KOPT-K1 (cell line): ENCODE results near the gene WDCP.

Source experiments
- H3K27ac ChIP-seq: fragments of 200-600 bp; sonication (generic); 2 replicates; pipeline ENCODE4 v1.5.1; 2016; ENCODE audit warnings: antibody characterized with exemption, mild to moderate bottlenecking, low read depth, low read length; ENCODE audit not compliant: poor library complexity, severe bottlenecking
- H3K36me3 ChIP-seq: fragments of 200-600 bp; sonication (generic); 2 replicates; pipeline ENCODE4 v1.5.1; 2017; ENCODE audit warnings: antibody characterized with exemption, mild to moderate bottlenecking, low read length, moderate library complexity; ENCODE audit not compliant: insufficient read depth
- H3K9me3 ChIP-seq: fragments of 200-600 bp; sonication (generic); 2 replicates; pipeline ENCODE4 v1.5.1; 2017; ENCODE audit warnings: antibody characterized with exemption, low read length, mild to moderate bottlenecking; ENCODE audit not compliant: insufficient read depth, poor library complexity, severe bottlenecking

Gene WDCP

DNA sequence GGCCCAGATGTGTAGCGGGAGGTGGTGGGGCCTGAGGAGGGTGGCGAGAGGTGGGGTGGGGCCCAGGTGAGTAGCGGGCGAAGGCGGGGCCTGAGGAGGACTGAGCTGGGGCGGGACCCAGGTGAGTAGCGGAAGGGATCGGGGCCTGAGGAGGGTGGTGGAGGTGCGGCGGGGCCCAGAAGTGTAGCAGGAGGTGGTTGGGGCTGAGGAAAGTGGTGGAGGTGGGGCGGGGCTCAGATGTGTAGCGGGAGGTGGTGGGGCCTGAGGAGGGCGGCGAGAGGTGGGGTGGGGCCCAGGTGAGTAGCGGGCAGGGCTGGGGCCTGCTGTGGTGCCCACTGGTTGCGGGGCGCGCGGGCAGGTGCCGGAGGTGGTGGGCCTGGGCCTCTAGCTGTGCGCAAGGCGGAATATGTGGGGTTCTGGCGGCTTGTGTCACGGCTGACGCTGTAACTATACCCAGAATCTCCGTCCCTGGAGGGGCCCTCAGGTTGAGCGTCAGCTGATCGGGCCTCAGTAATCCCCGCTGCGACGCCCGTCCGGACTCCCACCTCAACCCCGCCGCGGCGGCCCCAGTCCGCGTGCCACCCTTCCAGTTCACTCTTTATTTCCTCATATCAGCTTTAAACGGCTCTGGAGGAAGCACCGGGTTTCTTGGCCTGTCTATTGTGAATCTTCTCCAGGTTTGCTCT lies 29.8 kb upstream of the WDCP start:
- peaks cover 28% of the 10 kb centered on the region for H3K36me3 ChIP-seq
- no peaks in the 10 kb centered on the region for H3K9me3 ChIP-seq
- peak overlapping the region; percentile 71 for H3K27ac ChIP-seq

DNA sequence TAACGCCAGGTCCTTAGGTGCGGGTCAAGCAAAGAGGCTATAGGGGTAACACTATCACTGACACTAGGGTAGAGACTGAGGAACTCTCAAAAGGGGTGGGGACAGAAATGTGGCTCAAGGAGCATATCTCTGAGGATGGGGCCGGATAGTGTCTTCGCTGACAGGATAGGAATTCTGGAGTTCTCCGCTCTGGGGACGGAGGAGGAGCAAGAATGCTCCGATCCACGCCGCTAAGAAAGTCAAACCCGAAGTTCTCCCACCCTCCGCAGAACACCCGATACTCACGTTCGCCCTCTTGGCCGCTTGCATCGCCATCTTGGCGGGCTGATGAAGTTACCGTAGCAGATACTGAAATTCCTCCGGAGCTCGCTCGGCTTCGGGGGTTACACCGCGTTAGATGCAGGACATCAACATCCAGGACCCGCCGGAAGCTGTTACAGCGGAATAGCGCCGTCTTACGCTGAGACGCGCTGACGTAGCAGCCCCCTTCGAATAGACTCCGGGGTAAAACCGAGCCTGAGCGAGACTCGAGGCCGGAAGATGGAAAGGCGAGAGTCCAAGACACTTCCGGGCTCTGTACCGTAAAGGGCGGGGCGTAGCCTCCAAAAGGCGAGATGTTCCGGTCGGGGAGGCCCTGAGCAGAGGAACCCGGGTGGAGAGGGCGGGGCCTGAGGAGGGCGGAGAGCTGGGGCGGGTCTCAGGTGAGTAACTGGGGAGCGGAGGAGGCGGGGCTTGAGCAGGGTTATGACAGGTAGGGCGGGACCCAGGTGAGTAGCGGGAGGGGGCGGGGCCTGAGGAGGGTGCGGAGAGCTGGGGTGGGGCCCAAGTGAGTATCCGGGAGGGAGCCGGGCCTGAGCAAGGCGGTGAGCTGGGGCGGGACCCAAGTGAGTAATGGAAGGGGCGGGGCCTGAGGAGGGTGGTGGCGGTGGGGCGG lies 29.0 kb upstream of the WDCP start, which contains the start of gene SF3B6:
TSS of gene SF3B6 (minus strand) at position 412 of the 934 bp plus-strand sequence. CDS start at position 315, 97 bp downstream.
- Histone ChIP-seq H3K36me3 (peaks cover 36% of the 10 kb centered on the region), H3K27ac (peak within 1 kb of the TSS; percentile 71), H3K9me3 (no peaks in the 10 kb centered on the region)

DNA sequence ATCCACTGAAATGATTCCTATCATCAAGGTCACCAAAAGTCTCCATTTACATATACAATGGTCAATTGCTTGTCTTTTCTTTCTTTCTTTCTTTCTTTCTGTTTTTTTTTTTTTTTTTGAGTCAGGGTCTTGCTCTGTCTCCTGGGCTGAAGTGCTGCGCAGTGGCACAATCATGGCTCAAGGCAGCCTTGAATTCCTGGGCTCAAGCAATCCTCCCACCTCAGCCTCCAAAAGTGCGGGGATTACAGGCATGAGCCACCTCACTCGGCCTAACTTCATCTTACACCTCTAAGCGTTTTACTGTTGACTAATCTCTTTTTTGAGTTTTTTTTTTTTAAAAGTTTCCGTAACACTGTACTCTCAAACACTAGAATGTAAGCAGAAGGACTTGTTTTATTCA lies 28.1 kb upstream of the WDCP start:
- Histone ChIP-seq H3K36me3 (peaks cover 41% of the 10 kb centered on the region), H3K9me3 (no peaks in the 10 kb centered on the region), H3K27ac (peak overlapping the region; percentile 71)

DNA sequence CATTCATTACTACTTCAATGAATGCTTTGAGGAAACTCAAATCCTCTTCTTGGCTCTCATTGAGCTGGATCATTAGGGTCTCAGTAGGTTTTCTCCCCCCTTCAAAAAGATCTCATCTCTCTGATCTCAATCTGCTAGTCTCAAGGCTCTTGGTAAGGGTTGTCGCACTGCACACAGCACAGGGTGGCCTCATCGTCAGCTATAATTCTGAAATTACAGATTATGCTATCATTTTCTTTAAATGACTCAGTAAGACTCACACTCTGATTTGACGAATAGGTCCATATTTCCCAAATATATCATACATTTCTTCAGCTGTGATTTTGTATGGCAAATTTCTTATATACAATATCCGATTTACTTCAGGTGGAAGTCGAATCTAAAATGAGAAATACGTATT lies 26.6 kb upstream of the WDCP start:
- Histone ChIP-seq H3K36me3 (peaks cover 55% of the 10 kb centered on the region), H3K9me3 (no peaks in the 10 kb centered on the region), H3K27ac (no peak overlapping the region)

DNA sequence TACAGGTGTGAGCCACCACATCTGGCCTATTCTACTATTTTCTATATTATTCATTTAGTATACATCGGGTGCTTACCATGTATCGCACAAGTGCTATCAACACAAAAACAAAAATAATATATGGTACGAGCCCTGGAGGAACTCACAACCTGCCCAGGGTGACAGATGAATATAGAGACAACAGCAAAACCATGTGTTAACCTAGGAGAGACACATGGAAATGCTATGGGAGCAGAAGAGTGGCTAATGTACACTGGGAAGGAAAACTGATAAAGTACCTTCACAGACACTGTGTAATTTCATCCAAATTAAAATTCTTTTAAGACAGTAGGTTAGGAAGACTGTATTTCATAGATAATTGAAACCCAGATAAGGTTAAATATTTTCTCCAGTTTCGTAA lies 25.1 kb upstream of the WDCP start:
- H3K9me3 ChIP-seq, result no peaks in the 10 kb centered on the region
- peaks cover 71% of the 10 kb centered on the region for H3K36me3 ChIP-seq
- no peak overlapping the region for H3K27ac ChIP-seq

DNA sequence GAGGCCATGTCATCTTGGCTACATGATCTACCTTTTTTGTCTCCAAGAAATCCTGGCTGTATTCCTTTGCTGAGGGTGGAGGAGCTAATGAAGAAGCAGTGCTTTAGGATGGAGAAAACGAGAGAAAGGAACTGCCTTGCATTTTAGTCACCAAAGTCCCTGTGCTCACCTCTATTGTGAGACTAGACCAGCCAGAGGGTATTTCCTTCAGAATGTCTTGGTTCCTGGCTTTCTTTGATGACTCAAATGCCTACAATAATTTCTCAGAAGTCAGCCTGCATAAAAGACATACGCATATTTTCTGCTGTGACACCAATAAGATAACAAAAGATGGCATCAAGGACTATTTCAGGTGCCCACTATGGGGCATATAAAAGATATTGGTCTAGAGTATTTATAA lies 18.1 kb upstream of the WDCP start:
- H3K27ac ChIP-seq, result no peak overlapping the region
- H3K36me3 ChIP-seq, result peaks cover 45% of the 10 kb centered on the region
- H3K9me3 ChIP-seq, result no peaks in the 10 kb centered on the region

DNA sequence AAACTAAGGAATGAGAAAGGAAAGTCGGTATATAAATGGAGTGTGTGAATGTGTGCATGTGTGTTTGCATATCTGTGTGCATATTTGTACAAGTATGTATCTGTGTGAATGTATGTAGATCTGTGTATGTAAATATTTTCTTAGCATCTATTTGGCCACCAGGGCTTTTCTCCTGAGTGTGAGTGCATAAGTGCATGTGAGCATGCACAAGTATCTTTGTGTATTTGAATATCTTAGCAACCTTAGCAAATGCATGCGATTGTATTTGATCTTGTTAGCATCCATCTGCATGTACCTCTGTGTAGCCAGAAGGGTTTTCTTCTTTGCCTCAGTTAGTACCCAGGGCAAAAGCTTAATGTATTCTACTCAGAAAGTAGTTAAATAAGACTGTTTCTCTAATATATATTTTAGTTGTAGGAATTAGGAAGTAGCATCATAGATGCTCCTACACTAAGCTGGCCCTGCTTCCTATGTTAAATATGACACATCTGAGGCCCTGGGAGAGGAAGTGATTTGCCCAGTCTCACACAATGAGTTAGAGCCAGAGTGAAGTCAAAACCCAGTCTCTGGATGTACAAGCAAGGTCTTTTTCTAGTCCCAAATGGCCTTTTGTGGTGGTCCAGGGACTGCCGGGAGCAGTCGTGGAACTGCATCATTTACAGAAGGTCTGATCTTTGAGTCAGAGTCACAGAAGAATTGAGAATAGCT lies 11.5 kb upstream of the WDCP start:
- Histone ChIP-seq H3K9me3 (no peaks in the 10 kb centered on the region), H3K27ac (no peak overlapping the region), H3K36me3 (no peaks in the 10 kb centered on the region)

DNA sequence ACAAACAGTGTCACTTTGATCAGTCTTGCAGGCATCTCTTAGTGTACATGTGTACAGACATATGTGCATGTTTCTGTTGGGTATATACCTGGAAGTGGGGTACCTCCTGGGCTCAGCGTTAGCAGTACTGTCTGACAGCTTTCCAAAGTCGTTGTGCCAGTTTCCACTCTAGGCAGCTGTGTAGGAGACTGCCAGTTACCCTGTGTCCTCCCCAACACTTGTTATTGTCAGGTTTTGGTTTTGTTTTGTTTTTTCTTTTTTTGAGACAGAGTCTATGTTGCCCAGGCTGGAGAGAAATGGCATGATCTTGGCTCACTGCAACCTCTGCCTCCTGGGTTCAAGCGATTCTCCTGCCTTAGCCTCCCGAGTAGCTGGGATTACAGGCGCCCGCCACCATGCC lies 8.6 kb upstream of the WDCP start:
- Histone ChIP-seq H3K9me3 (no peaks in the 10 kb centered on the region), H3K27ac (no peak overlapping the region), H3K36me3 (no peaks in the 10 kb centered on the region)

DNA sequence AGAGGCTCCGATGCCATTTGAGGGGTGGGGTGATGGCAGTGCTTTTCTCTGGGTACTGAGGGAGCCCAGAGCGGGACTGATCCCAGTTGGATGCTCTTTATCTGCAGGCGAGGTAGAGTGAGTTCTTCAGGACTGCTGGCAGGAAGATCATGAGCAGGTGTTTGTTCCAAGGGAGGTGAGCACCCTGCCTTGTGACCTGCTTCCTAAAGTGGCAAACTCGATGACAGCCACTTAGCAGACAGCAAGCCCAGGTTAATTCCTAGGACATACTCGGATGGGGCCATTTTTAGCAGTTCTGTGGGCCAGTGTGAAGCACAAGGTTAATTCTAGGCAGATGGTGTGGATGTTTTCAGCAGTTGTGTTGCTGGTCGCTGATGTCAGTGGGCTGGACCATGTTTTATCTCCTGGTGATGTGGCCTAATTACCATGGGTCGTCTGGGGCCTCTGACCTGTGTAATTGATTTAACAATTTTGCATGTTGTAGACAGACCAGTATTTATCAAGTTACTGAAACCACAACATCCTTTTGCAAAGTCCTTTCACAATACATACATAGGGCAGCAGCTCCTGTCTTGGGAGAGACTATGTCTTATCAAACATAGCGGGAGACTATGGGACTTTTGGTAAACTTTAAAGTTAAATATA lies 7.3 kb upstream of the WDCP start:
- no peaks in the 10 kb centered on the region for H3K9me3 ChIP-seq
- no peaks in the 10 kb centered on the region for H3K36me3 ChIP-seq
- H3K27ac ChIP-seq, result no peak overlapping the region

DNA sequence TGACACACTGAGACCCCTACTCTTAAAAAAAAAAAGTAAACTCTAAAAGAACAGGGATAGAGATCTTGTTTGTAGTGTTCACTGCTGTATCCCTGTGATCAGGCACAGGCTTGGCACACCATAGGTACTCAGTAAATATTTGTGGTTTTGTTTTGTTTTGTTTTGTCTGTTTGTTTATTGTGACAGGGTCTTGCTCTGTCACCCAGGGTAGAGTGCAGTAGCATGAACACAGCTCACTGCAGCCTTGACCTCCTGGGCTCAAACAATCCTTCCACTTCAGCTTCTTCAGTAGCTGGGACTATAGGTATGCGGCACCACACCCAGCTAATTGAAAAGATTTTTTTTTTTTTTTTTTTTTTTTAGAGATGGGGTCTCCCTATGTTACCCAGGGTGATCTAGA lies 5.8 kb upstream of the WDCP start:
- H3K36me3 ChIP-seq, result no peaks in the 10 kb centered on the region
- no peak overlapping the region for H3K27ac ChIP-seq
- H3K9me3 ChIP-seq, result no peaks in the 10 kb centered on the region

DNA sequence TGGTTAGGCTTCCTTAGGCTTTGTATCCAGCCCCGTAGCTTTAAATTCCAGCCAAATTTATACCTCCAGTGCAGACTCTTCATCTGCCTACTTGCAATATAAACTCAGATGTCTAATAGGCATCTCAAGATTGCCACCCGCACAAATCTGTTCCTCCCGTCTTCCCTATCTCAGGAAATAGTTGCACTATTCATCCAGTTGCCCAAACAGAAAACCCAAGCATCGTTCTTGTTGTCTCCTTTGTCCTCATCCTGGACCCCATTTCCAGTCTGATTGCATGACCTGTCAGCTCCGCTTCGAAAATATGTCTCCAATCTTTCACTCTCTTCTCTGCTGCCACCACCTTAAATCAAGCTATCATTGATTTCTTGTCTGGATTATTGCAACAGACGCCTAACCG lies 4.6 kb upstream of the WDCP start:
- H3K27ac ChIP-seq, result no peak overlapping the region
- no peaks in the 10 kb centered on the region for H3K36me3 ChIP-seq
- H3K9me3 ChIP-seq, result no peaks in the 10 kb centered on the region

DNA sequence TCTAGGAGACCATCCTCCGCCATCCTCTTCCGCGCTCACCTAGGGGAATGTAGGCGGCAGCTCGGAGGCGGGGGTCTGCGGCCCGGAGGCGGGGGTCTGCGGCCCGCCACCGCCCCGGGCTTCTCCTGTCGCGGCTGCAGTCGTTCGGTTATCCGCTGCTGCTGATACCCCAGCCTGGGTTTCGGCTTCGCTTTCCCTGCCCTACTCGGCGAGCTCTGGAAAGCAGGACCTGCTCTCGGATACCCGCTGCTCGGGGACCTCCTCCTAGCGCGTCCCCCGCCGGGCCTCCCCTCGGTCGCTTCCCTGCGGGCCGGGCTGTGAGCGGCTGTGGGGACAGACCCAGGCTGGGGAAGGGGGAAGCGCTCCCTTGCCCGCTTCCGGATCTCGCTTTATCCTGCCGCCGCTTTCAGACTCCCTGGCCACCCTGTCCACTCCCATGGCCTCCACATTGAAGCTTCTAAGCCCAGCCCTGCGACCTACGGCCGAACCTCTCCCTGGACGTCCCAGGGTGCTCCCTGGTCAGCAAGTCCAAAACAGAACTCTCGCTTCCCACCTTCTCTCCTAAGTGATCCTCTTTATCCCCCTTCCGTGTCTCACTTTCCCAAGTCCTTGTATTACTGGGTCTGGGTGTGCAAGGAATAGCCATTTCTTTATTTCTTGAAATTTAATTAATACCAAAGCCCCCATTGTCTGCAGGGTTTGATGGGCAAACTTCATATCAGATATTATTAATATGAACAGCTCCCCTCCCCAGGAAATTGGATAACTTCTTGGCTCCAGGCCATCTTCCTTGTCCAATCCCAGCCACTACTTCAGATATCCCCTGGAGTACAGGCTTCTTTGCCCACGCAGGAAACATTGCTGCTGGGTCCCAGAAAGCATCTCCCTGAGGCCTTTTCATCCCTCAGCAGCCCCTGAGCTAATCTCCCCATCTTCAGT lies 3.1 kb upstream of the WDCP start:
- Histone ChIP-seq H3K27ac (no peak overlapping the region), H3K9me3 (no peaks in the 10 kb centered on the region), H3K36me3 (no peaks in the 10 kb centered on the region)

DNA sequence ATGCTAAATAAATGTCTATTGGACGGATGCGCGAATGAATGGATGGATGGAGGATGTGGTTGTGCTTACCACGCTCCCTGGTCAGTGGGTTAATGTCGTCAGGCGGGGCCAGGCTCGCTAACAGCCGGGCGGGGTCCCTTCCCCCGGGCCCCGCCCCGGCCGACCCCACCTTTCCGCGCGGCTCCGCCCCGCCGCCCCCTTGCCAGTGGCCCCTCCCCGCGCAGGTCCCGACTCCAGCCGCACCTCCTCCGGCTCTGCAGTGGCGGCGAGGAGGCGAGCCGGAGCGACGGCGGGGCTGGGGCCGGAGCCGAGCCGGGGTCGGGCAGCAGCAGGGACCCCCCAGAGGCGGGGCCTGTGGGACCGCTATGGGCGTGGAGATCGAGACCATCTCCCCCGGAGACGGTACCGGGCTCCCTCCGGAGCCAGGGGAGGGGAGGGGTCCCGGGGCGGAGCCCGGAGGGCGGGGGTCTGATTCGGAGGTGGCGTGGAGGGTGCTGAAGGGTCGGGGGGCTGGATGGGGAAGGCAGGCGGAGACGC lies 2.4 kb upstream of the WDCP start, which contains the start of gene FKBP1B:
TSS of gene FKBP1B (plus strand) at position 257 of the 537 bp plus-strand sequence. CDS start at position 366, 109 bp downstream.
- Histone ChIP-seq H3K27ac (no peak within 1 kb of the TSS), H3K36me3 (no peaks in the 10 kb centered on the region), H3K9me3 (no peaks in the 10 kb centered on the region)
